Stimulated activated naive CD4-positive, alpha-beta T cell (primary cell): ENCODE measurements around the gene NUP160.
A peak's percentile ranks its signal among the peaks of the same experiment; 100 is the strongest.
"Not testable (repeated sequence)": the region's sequence is repeated elsewhere in the genome, so short reads cannot be mapped to it uniquely, and the experiment has no call there.

Source experiments
- DNase-seq, 6 experiments: peaks; one replicate each; lab custom pipeline; 2025; lab: John Stamatoyannopoulos, UW

Gene NUP160

DNA sequence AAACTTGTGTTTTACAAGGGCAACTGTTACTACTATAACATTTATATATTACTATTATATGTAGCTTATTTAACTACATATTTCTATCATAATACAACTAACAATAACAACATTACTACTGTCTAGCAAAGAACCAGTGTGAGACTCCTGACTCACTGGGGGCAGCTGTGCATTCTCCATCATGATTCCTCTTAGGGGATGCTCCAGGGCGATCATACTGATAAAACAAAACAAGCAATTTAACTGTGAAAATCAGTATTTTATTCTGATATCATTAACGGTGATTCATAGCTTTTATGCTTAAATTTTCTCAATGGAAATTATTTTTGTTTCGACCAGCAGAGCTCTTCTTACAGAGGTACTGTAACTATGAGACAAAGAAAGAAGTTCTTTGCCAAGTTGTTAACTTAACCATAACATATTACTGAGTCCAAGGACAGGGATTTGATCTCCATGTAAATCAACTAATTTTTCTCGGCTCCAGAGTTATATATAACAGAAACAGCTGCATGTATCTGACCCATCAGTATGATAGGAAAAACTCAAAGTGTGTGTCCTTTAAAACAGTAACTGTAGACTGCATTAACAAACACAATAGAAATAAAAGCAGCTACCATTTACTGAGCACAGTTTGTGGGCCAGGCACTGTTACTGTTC lies 56.2 kb downstream of the NUP160 start:
- no peak for DNase-seq

DNA sequence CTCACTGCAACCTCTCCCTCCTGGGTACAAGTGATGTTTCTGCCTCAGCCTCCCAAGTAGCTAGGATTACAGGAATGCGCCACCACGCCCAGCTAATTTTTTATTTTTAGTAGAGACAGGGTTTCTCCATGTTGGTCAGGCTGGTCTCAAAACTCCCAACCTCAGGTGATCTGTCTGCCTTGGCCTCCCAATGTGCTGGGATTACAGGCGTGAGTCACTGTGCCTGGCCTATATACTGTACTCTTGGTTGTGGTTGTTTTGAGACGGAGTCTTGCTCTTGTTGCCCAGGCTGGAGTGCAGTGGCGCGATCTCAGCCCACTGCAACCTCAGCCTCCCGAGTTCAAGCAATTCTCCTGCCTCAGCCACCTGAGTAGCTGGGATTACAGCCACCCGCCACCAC lies 58.1 kb downstream of the NUP160 start:
- DNase-seq, result not testable (repeated sequence)

DNA sequence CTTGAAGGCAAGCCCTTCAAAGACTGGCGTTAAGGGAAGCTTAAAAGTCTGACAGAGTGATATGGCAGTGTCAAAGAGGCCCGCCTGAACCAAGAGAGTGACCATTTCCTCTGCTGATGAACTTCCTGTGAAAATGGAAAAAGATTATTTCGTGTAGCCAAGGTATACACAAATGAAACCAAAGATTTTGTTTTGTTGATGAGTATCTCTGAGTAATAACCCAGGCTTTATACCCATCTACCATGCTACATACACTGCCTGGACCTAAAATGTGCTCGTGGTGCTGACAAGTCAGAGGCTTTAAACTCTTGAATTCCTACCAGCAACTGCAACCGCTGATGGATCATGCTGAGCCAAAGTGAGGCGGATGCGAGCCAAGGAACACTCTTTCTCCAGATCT lies 60.0 kb downstream of the NUP160 start:
- DNase-seq, result no peak

DNA sequence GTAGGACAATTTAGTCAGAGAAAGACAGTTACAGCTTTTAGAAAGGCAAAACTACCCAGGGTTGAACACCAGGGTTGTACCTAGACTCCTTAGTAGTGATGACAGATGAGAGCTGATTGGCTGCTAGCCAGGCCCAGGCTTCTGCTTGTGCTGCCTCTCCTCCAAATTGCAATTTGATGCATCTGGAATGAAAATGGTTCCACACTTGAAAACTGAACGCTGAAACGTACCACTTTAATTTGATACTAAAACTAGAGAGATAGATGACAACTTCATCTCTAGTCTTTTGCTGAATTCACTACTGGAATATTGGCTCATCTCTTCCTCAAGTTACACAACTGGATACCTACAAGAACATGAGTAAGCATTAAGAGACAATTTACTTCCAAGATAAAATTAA lies 61.8 kb downstream of the NUP160 start:
- no peak for DNase-seq

DNA sequence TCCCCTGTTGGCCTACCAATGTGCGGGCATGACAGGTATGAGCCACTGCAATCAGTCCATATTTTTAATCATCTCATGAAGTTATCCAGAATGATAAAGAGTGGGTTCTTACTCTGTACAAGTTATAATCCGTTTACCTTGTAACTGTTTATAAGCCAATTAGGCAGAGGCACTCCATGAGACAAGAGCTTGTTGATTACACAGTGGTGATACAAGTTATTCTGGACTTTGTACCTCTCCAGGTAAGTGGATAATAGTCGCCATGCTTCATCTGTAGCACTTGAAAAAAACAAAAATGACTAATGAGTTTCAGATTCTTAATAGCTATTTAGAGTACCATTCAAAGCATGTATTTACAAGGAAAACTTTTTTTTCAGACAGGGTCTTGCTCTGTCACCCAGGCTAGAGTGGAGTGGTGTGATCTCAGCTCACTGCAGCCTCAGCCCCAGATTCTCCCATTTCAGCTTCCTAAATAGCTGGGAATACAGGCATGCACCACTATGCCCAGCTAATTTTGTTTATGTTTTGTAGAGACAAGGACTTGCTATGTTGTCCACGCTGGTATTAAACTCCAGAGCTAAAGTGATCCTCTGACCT lies 63.3 kb downstream of the NUP160 start:
- no peak for DNase-seq

DNA sequence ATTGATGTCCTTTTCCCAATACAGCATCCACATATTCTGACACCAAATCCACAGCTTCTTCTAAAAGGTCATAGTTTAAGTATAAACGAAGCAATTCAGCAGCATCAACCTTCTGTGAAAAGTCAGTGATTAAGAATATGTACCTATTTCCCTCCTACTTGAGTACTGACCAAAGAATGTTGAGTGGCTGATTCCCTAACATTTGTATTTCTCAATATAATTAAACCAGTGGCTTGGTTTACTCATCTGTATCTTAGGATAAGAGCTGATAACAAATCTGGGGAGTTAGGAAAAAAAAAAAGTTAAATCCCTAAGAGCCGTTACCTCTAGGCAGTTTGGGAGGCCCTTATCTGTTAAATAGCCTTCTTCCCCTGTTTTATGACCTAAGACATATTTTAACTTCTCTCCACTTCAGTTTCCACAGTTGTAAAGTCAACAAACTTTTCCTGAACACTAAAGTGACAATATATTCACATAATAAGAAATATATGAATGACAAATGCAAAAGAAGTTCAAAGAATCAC lies 65.0 kb downstream of the NUP160 start:
- no peak for DNase-seq

DNA sequence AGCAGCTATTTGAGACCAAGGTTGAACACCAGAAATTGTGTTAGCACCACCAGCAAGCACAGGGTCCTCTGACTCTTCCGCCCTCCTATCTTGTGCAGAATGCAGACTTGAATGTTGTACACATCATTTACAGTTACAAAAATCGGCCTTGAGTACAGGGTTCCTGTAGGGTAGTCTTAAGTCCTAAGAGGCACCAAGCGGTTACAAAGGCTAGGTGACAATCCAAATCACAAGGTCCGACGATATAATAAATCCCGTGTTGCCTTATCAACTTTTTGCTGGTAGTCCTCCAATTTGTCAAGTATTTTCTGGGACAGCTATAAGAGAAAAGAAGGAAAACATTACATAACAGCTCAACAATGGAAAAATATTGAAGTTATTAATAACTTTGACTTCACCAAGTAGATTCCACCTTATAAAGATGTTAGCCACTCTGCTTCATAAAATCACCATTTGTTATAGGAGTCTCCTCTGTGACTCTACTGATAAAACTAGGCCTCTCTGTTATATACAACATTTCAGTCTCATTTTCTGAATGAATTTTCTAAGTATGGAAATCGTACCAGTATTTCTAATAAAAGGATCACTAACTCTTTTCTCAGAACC lies 69.2 kb downstream of the NUP160 start:
- DNase-seq, result no peak

DNA sequence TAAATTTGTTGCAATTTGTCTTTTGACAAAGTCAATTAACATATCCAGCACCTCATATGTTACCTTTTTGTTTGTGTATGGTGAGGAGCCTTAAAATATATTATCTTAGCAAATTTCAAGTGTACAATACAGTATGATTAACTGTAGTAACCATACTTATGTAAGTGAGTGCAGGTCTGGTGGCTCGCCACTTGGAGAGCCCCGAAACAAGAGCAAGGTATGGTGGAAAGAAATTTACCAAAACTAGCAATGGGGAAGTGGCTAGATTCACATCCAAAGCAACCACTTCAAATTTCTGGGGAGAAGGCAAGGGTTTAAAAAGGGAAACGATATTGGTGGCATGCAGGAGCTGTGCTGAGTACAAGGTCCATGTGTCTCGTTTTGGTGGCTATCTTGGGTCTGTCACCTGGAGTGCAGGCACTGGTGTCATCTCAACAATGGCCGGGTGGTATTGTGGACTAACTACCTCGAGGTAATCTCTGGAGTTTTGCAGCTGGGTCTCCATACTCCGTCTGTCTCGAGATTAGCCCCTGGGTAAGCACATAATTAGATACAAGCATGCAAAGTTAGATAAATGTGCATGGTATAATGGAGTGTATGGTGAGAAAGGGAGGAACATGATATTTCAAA lies 72.8 kb downstream of the NUP160 start:
- DNase-seq, result no peak

DNA sequence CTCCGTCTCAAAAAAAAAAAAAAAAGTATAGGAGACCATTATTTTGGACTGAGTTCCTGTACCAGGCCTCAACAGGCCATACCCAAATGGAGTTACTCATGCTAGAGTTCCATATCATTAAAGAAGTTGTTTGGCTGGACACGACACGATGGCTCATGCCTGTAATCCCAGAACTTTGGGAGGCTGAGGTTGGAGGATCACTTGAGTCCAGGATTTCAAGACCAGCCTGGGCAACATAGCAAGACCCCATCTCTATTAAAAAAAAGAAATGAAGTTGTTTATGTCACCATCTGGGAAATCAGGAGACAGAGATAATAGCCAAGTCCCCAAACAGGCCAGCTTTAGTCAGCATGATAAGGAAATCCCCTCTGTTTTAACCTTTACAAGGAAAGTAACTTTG lies 74.3 kb downstream of the NUP160 start:
- DNase-seq, result no peak

DNA sequence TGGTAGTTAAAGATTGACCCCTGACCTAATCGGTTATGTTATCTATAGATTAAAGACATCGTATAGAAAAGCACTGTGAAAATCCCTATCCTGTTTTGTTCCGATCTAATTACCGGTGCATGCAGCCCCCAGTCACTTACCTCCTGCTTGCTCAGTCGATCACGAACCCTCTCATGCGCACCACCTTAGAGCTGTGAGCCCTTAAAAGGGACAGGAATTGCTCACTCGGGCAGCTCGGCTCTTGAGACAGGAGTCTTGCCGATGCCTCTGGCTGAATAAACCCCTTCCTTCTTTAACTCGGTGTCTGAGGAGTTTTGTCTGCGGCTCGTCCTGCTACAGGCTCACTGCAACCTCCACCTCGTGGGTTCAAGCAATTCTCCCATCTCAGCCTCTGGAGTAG lies 78.6 kb downstream of the NUP160 start:
- not testable (repeated sequence) for DNase-seq

DNA sequence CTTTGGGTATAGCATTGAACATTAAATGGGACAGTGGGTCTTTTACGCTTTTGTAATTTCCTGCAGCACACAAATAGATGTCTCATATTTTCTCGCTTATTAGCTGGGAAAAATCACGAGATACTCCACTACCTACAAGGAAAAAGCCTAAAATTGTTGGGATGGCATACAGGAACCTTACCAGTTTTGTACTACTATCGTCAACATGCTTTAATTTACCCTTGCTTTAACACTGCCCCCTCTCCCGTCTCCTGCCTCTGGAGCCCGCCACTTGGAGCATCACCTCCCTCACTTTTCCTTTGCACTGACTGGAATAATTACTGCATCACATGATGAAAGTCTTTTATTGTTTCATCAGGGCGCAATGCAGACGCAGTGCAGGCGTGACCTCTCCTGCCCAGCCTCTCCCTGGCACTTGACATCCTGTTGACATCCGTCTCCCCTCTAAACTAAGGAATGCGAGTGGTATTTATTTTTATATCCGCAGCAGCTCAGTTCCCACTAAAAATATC lies 80.0 kb downstream of the NUP160 start:
- DNase-seq, result peak in 4 of 6 experiments; percentile 2 to 43 (median 22)

DNA sequence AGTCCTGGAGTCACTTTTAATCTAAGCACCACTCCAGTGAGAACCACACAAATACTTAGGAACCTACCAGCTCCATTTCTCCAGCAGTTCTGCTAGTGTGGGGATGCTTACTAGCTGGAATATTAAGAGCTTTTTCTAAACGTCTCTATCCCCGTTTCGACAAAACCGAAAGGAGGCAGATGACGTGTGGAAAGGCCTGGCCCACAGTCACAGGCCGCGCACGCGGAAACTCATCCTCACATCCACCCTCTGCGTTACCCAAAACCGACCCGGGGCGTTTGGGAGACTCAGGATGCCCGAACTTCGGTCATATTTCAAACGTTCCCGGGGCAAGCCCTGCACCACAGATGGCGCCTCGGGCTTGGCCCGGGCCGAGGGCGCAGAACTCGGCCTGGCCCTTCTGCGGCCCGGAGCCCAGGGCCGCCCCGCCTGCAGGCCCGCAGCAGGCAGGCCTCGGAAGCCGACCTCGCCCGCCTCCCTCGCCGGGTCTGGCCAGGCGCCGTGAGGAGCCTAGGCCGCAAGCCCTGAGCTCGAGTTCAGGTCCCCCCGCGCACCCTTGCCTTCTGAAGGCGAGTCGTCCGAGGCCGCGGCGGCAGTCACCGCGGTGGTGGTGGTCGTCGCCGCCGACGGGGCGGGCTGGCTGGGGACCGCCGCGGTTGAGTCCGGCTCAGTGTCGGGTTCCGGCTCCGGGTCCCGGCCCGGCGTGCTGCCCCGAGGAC lies 81.5 kb downstream of the NUP160 start:
- peak; percentile 61 to 82 (median 73) for DNase-seq

DNA sequence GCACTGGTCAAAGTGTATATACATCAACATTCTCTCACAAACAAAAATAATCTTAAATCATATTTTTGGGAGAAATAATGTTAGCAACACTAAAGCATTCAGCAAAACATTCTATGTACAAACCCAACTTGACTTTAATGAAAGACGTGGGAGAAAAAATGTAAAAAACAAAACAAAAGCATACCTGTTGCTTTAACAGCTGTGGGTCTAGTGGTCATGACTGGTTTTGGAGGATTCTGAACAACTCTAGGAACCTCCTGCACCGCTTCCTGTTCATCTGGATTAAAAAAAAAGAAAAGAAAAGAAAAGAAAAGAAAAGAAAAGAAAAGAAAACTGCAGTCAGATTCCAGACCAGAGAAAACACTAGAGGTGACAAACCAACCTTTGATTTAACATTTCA lies 83.1 kb downstream of the NUP160 start:
- no peak for DNase-seq

DNA sequence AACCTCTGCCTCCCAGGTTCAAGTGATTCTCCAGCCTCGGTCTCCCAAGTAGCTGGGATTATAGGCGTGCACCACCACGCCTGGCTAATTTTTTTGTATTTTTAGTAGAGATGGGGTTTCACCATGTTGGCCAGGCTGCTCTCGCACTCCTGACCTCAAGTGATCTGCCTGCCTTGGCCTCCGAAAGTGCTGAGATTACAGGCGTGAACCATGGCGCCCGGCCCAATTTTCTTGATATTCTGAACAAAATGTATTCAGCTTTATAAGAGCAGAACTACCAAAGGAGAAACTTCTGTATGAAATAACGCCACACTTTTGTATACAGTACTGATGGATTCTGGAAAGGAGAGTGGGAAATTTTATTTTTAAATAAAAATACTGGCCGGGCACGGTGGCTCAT lies 88.9 kb downstream of the NUP160 start:
- DNase-seq, result not testable (repeated sequence)

DNA sequence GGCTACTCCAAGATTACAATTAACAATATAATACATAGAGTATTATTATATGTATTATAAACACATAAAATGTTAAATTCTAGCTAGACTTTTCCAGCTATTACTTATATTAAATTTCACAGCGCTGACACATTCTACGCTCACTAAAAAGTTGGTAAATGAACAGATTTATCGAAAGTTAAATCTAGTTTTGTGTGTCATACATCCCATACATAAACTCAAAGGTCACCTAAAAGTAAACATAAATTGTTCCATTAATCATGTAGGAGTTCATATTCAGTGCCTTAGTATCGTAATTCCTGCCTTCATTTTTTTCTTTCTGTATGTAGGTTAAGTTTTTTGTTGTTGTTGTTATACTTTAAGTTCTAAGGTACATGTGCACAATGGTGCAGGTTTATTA lies 91.9 kb downstream of the NUP160 start:
- no peak for DNase-seq

DNA sequence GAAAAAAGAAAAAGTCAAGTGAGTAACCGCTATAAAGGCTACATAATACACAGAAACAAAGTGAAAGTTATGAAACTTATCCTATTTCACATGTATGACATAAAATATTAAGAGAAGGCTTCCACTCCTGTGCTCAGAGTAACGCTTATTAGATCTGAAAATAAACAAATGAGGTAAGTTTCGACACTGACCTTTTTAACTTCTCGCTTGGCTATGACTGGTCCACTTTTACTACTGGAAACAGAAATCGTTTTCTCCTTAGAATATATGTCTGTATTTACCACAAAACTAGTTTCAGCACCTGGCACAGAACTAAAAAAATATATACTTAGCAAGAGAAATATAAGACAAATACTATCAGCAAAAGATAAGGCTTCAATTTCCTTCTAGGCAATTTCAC lies 97.4 kb downstream of the NUP160 start:
- DNase-seq, result no peak

DNA sequence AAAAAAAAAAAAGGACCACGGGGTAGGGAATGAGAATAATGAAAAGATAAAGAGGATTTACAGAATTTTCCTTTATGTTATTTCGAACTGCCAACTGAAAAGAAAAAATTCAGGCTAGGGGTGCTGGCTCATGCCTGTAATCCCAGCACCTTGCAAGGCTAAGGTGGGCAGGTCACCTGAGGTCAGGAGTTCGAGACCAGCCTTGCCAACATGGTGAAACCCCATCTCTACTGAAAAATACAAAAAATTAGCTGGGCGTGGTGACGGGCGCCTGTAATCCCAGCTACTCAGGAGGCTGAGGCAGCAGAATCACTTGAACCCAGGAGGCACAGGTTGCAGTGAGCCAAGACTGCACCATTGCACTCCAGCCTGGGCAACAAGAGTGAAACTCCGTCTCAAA lies 105.7 kb downstream of the NUP160 start:
- not testable (repeated sequence) for DNase-seq

DNA sequence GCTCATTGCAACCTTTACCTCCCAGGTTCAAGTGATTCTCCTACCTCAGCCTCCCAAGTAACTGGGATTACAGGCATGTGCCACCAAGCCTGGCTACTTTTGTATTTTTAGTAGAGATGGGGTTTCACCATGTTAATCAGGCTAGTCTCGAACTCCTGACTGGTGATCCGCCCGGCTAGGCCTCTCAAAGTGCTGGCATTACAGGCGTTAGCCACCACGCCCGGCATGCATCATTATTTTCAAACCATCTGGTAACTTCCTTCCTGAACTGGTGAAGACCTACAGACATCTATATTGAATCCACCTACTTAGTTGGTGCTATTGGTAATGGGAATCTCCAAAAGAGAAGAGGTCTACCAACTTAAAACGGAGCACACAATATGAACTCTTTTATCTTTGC lies 110.3 kb downstream of the NUP160 start:
- not testable (repeated sequence) for DNase-seq

DNA sequence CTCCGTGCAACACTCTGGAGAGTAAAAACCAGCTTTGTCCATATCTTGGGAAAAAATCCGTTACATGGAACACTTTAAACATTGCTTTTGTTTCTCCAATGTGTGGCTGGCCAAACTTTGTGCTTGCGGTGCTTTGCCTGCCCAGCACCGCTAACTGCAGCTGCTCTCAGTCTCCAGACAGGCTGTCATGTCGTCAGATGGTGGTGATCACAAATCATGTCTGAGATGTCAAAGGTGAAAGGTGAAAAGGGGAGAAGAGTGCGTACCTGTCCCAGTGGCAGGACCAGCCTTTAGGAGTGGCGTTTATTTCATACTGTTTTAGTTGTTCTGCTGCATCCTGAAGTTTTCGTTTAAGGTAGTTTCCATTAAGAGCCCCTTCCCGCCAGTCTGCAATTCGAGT lies 115.9 kb downstream of the NUP160 start:
- DNase-seq, result no peak

DNA sequence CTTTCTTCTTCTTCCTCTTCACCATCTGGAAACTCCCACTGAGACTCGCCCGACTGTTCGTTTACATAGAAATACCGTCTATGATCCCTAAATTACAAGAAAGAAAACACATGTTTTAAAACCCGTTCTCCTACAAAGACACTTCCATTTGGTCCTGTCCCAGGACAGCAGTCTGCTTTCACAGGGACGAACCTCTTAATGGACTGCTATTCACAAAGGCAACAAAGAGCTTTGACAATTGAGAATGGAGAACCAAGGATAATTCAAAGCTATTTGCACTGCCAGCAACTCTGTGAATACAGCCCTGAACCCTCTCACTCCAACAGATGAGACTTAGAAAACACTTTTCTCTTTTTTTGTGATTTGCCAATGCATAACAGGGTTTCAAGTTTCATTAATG lies 116.7 kb downstream of the NUP160 start:
- DNase-seq, result no peak
